IMR-90 (cell line): ENCODE data around the gene SPEG. TPM values are rescaled to one million over a fixed set of nuclear protein-coding genes. Genes with fewer than 3 reads are reported as not detected.

ENCODE experiments used
- ATAC-seq: fragments of 200-7000 bp; cut with Tn5 transposase; 2 replicates; pipeline ENCODE4 v1.9.1; 2020; ENCODE audit warnings: low read depth, mild to moderate bottlenecking, moderate library complexity
- BruUV-seq: library from RNA; stranded (reverse); fragments of 400-500 nt; replicated peaks from 2 replicates; lab custom pipeline; 2021; lab: Mats Ljungman, UMichigan
- CTCF ChIA-PET: fragments of 300-600 bp; formaldehyde crosslinking; extraction: SDS; loops from one replicate; lab custom pipeline; 2021; ENCODE audit warnings: antibody characterized with exemption; lab: Yijun Ruan, JAX
- POLR2A ChIA-PET: fragments of 300-600 bp; sonication (Branson Sonifier 250); formaldehyde crosslinking; loops from one replicate; lab custom pipeline; 2022; ENCODE audit warnings: antibody characterized with exemption; ENCODE audit not compliant: unreplicated experiment; lab: Charles Lee
- DNase-seq: peaks from one replicate; pipeline ENCODE4 v3.0.0; 2013
- H2AFZ ChIP-seq: replicated peaks from 2 replicates; pipeline ENCODE3; 2013; ENCODE audit warnings: low read length, mild to moderate bottlenecking; ENCODE audit not compliant: poor library complexity
- H2AK5ac ChIP-seq: 2 replicates; pipeline ENCODE4 v1.6.1; 2013; ENCODE audit warnings: low read depth, low read length, inconsistent platforms
- H2AK9ac ChIP-seq: replicated peaks from 2 replicates; pipeline ENCODE3; 2013; ENCODE audit warnings: mild to moderate bottlenecking, low read depth, low read length, moderate library complexity; ENCODE audit not compliant: poor library complexity
- H2BK120ac ChIP-seq: 2 replicates; pipeline ENCODE4 v1.6.1; 2013; ENCODE audit warnings: low read depth, low read length, inconsistent platforms
- H2BK15ac ChIP-seq: 3 replicates; pipeline ENCODE4 v1.6.1; 2013; ENCODE audit warnings: low read depth, low read length, inconsistent platforms
- H2BK20ac ChIP-seq: 2 replicates; pipeline ENCODE4 v1.6.1; 2013; ENCODE audit warnings: low read depth, mild to moderate bottlenecking, inconsistent platforms, low read length, moderate library complexity
- H2BK5ac ChIP-seq: 2 replicates; pipeline ENCODE4 v1.6.1; 2013; ENCODE audit warnings: mild to moderate bottlenecking, low read depth, low read length, inconsistent platforms; ENCODE audit not compliant: poor library complexity, severe bottlenecking
- H3K14ac ChIP-seq: replicated peaks from 2 replicates; pipeline ENCODE4 v1.6.1; 2013; ENCODE audit warnings: low read depth, low read length, inconsistent platforms
- H3K18ac ChIP-seq: 2 replicates; pipeline ENCODE4 v1.6.1; 2013; ENCODE audit warnings: low read depth, low read length, control low read depth
- H3K23ac ChIP-seq: 2 replicates; pipeline ENCODE4 v1.6.1; 2013; ENCODE audit warnings: low read depth, low read length, inconsistent platforms
- H3K27ac ChIP-seq: 2 replicates; pipeline ENCODE4 v1.5.1; 2013; ENCODE audit warnings: mild to moderate bottlenecking, control low read depth, low read length; ENCODE audit not compliant: insufficient read depth
- H3K27me3 ChIP-seq: 2 replicates; pipeline ENCODE4 v1.6.1; 2013; ENCODE audit warnings: low read length; ENCODE audit not compliant: control insufficient read depth, insufficient read depth
- H3K36me3 ChIP-seq: 2 replicates; pipeline ENCODE4 v1.6.1; 2013; ENCODE audit warnings: low read length, mixed read lengths; ENCODE audit not compliant: control insufficient read depth, insufficient read depth
- H3K4ac ChIP-seq: 2 replicates; pipeline ENCODE4 v1.6.1; 2013; ENCODE audit warnings: low read depth, low read length, inconsistent platforms
- H3K4me1 ChIP-seq: 2 replicates; pipeline ENCODE4 v1.6.1; 2013; ENCODE audit warnings: low read length, mixed read lengths; ENCODE audit not compliant: control insufficient read depth, insufficient read depth
- H3K4me2 ChIP-seq: 2 replicates; pipeline ENCODE4 v1.6.1; 2013; ENCODE audit warnings: low read depth, mild to moderate bottlenecking, control low read depth, low read length, moderate library complexity
- H3K4me3 ChIP-seq: 2 replicates; pipeline ENCODE4 v1.5.1; 2013; ENCODE audit warnings: low read depth, mild to moderate bottlenecking, control low read depth, low read length, moderate library complexity; ENCODE audit not compliant: insufficient read depth
- H3K56ac ChIP-seq: 2 replicates; pipeline ENCODE4 v1.6.1; 2013; ENCODE audit warnings: low read length, inconsistent platforms; ENCODE audit not compliant: insufficient read depth; ENCODE audit errors: extremely low read depth
- H3K79me1 ChIP-seq, 2 experiments: 2 replicates each; pipeline ENCODE4 v1.6.1; 2013; ENCODE audit warnings: low read length in 2 of 2, inconsistent platforms in 1 of 2, low read depth in 1 of 2
- H3K9ac ChIP-seq: 2 replicates; pipeline ENCODE4 v1.6.1; 2013; ENCODE audit warnings: low read depth, low read length, control low read depth
- H3K9me1 ChIP-seq: 2 replicates; pipeline ENCODE4 v1.6.1; 2013; ENCODE audit warnings: low read length, inconsistent platforms; ENCODE audit not compliant: insufficient read depth
- H3K9me3 ChIP-seq: 2 replicates; pipeline ENCODE4 v1.6.1; 2013; ENCODE audit warnings: low read length; ENCODE audit not compliant: control insufficient read depth, insufficient read depth
- H4K20me1 ChIP-seq: 2 replicates; pipeline ENCODE4 v1.6.1; 2013; ENCODE audit warnings: low read length, inconsistent platforms; ENCODE audit not compliant: insufficient read depth
- H4K5ac ChIP-seq: 2 replicates; pipeline ENCODE4 v1.6.1; 2013; ENCODE audit warnings: mild to moderate bottlenecking, low read depth, low read length, control low read depth
- H4K8ac ChIP-seq, 2 experiments: 2 replicates each; pipeline ENCODE4 v1.6.1; 2013; ENCODE audit warnings: low read depth in 2 of 2, low read length in 2 of 2, control low read depth in 1 of 2, inconsistent platforms in 1 of 2
- H4K91ac ChIP-seq: 2 replicates; pipeline ENCODE4 v1.6.1; 2013; ENCODE audit warnings: low read depth, low read length, inconsistent platforms; ENCODE audit not compliant: insufficient read depth
- BHLHE40 ChIP-seq: fragments of 150-350 bp; IDR thresholded peaks from 2 replicates; pipeline ENCODE4 v1.6.1; 2016; ENCODE audit warnings: mild to moderate bottlenecking, low read depth, low read length
- CEBPB ChIP-seq: IDR thresholded peaks from 2 replicates; pipeline ENCODE4 v1.6.1; 2012; ENCODE audit warnings: low read depth, low read length, improper control_type of control experiment
- CHD1 ChIP-seq: IDR thresholded peaks from 2 replicates; pipeline ENCODE4 v1.6.1; 2012; ENCODE audit warnings: low read depth, low read length, improper control_type of control experiment
- ELK1 ChIP-seq: fragments of 150-350 bp; IDR thresholded peaks from 2 replicates; pipeline ENCODE4 v1.6.1; 2016; ENCODE audit warnings: low read depth, mild to moderate bottlenecking, low read length, moderate library complexity, borderline replicate concordance
- FOS ChIP-seq: fragments of 150-350 bp; IDR thresholded peaks from 2 replicates; pipeline ENCODE4 v1.6.1; 2016; ENCODE audit warnings: low read depth, low read length
- MAFK ChIP-seq: IDR thresholded peaks from 2 replicates; pipeline ENCODE4 v1.6.1; 2012; ENCODE audit warnings: low read depth, low read length, improper control_type of control experiment
- MAZ ChIP-seq: IDR thresholded peaks from 2 replicates; pipeline ENCODE4 v1.6.1; 2012; ENCODE audit warnings: low read depth, mild to moderate bottlenecking, low read length, improper control_type of control experiment, moderate library complexity, borderline replicate concordance
- MXI1 ChIP-seq: IDR thresholded peaks from 2 replicates; pipeline ENCODE4 v1.6.1; 2012; ENCODE audit warnings: low read depth, mild to moderate bottlenecking, low read length, moderate library complexity, borderline replicate concordance
- NFE2L2 ChIP-seq: fragments of 150-350 bp; IDR thresholded peaks from 2 replicates; pipeline ENCODE4 v1.6.1; 2016; ENCODE audit warnings: low read depth, mild to moderate bottlenecking, low read length
- POLR2A ChIP-seq: IDR thresholded peaks from 2 replicates; pipeline ENCODE4 v1.6.1; 2012; ENCODE audit warnings: mild to moderate bottlenecking, low read depth, low read length
- RAD21 ChIP-seq: IDR thresholded peaks from 2 replicates; pipeline ENCODE4 v1.6.1; 2012; ENCODE audit warnings: low read length, improper control_type of control experiment
- RCOR1 ChIP-seq: IDR thresholded peaks from 2 replicates; pipeline ENCODE4 v1.6.1; 2012; ENCODE audit warnings: mild to moderate bottlenecking, low read length, improper control_type of control experiment; ENCODE audit not compliant: insufficient replicate concordance
- RFX5 ChIP-seq: IDR thresholded peaks from 2 replicates; pipeline ENCODE4 v1.8.0; 2012; ENCODE audit warnings: low read depth, mild to moderate bottlenecking, low read length, moderate library complexity
- SMC3 ChIP-seq: fragments of 150-350 bp; IDR thresholded peaks from 2 replicates; pipeline ENCODE4 v1.6.1; 2016; ENCODE audit warnings: low read depth, mild to moderate bottlenecking, antibody characterized with exemption, low read length, moderate library complexity
- dilution Hi-C: fragments of 300-500 bp; cut with HindIII; formaldehyde crosslinking; loops from one replicate; pipeline ENCODE4 v1.14.3; 2018; ENCODE audit warnings: low sequenced_read_pairs; ENCODE audit not compliant: unreplicated experiment
- in situ Hi-C: fragments of 300-500 bp; cut with MboI; formaldehyde crosslinking; loops from 3 replicates; pipeline ENCODE4 v1.14.3; 2019; ENCODE audit warnings: low sequenced_read_pairs, inconsistent platforms, mixed read lengths
- intact Hi-C: fragments of 100-400 bp; cut with micrococcal nuclease; formaldehyde crosslinking; loops from 2 replicates; pipeline ENCODE4 v1.10.0; 2022
- polyA plus RNA-seq, 3 experiments: library from polyadenylated mRNA; depleted of rRNA; stranded (reverse); fragments of >200 nt; gene quantifications; 2 replicates each; pipeline ENCODE4 v1.2.3, GENCODE V29; 2012; ENCODE audit warnings: low replicate concordance in 1 of 3
- total RNA-seq: library from RNA; depleted of rRNA; stranded (reverse); fragments of >200 nt; gene quantifications from 2 replicates; pipeline ENCODE4 v1.2.3, GENCODE V29; 2012
- TF ChIP-seq, protein P1 (sequence below): fragments of 150-350 bp; IDR thresholded peaks from 2 replicates; pipeline ENCODE4 v1.6.1; 2017; ENCODE audit warnings: mild to moderate bottlenecking, antibody characterized with exemption, low read length, low read depth
- TF ChIP-seq, protein P2 (sequence below): conservative IDR thresholded peaks from 2 replicates; pipeline ENCODE4 v1.5.1; 2012; ENCODE audit warnings: mild to moderate bottlenecking, low read depth, low read length, improper control_type of control experiment

Gene SPEG
- total and polyA plus RNA-seq, 2 of the 4 experiments (the other 2 are of a cell fraction) = 6.8 to 81.6 TPM

DNA sequence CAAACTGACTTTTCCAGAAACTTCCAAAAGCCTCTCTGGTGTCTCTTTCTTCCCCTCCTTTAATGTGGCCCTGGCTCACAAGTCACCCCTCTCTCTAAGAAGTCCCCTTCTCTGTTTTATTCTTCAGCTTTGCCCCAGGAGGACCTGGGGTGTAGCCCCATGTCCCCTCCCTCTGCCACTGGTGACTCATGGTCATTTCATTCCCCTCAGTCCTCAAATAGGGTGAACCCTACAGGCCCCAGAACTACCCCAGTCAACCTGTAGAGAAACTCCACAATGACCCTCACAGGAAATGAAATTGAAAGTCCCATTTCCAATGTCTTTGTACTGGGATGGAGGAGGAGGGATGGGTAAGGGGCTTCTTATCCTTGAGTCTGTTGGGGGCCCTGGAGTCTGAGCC is 6.2 kb upstream of the SPEG start:
- BruUV-seq = no TSS peak
- Histone ChIP-seq H2BK20ac (no peak overlapping the region), H3K79me1 (no peaks in the 10 kb centered on the region), H4K5ac (no peak overlapping the region), H4K8ac (no peak overlapping the region), H2BK15ac (no peak overlapping the region), H2AK5ac (no peak overlapping the region), H3K56ac (no peak overlapping the region), H2BK5ac (no peak overlapping the region), H3K4me3 (no peak overlapping the region), H3K4me1 (peaks cover 13% of the 10 kb centered on the region), H3K36me3 (no peaks in the 10 kb centered on the region), H3K18ac (no peak overlapping the region), H3K27me3 (no peaks in the 10 kb centered on the region; the same call in 1 of the 2 replicates), H2AFZ (no peak overlapping the region), H4K91ac (no peak overlapping the region), H4K20me1 (peaks cover 3% of the 10 kb centered on the region; the same call in 1 of the 2 replicates), H3K23ac (no peak overlapping the region), H2AK9ac (no peak overlapping the region), H3K9me3 (no peaks in the 10 kb centered on the region), H3K4ac (no peak overlapping the region), H3K9me1 (peaks cover 6% of the 10 kb centered on the region), H3K27ac (no peak overlapping the region), H3K14ac (no peak overlapping the region), H3K4me2 (no peak overlapping the region), H2BK120ac (no peak overlapping the region), H3K9ac (no peak overlapping the region)
- ATAC-seq = no peak
- dilution Hi-C loops (no loop called here), intact Hi-C loops (no loop called here), in situ Hi-C loops (no loop called here)
- TF ChIP-seq MAFK (no peak), RCOR1 (no peak), FOS (no peak), CHD1 (no peak), SMC3 (no peak), RAD21 (no peak), MAZ (no peak), RFX5 (no peak), NFE2L2 (no peak), BHLHE40 (no peak), CEBPB (no peak), POLR2A (no peak), MXI1 (no peak), ELK1 (no peak)
- TF ChIP-seq, protein P1, sequence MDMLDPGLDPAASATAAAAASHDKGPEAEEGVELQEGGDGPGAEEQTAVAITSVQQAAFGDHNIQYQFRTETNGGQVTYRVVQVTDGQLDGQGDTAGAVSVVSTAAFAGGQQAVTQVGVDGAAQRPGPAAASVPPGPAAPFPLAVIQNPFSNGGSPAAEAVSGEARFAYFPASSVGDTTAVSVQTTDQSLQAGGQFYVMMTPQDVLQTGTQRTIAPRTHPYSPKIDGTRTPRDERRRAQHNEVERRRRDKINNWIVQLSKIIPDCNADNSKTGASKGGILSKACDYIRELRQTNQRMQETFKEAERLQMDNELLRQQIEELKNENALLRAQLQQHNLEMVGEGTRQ = no peak
- TF ChIP-seq, protein P2, sequence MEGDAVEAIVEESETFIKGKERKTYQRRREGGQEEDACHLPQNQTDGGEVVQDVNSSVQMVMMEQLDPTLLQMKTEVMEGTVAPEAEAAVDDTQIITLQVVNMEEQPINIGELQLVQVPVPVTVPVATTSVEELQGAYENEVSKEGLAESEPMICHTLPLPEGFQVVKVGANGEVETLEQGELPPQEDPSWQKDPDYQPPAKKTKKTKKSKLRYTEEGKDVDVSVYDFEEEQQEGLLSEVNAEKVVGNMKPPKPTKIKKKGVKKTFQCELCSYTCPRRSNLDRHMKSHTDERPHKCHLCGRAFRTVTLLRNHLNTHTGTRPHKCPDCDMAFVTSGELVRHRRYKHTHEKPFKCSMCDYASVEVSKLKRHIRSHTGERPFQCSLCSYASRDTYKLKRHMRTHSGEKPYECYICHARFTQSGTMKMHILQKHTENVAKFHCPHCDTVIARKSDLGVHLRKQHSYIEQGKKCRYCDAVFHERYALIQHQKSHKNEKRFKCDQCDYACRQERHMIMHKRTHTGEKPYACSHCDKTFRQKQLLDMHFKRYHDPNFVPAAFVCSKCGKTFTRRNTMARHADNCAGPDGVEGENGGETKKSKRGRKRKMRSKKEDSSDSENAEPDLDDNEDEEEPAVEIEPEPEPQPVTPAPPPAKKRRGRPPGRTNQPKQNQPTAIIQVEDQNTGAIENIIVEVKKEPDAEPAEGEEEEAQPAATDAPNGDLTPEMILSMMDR = no peak
- no peak for DNase-seq
- POLR2A ChIA-PET = no interaction called here
- CTCF ChIA-PET = no interaction called here
